ENCODE results near the gene SMLR1.

The SMLR1 gene

DNA sequence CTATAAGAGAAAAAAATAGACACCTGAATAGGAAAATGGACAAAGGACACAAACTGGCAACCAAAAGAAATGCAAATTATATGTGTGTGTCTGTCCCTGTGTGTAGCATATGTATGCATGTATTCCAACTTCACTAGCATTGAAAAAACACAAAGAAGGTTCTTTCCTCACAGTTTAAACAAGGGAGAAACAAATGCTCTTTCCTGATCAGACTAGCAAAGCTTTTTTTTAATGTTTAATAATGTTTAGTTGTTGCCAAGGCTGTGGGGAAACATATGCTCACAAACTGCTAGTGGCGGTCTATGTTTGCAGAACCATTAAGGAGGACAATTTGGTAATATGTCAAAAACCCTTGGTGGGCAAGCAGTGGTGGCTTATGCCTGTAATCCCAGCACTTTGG lies 22.4 kb downstream of the SMLR1 start:
- no peak for DNase-seq (ENCODE audit: low read depth, low spot score)

GRCh38 chr6:130851026-130851425 lies 23.8 kb downstream of the SMLR1 start:
- DNase-seq (ENCODE audit: low read depth, low spot score), result no peak

- DNase-seq (ENCODE audit: low read depth, low spot score), result no peak
These were observed 25.8 kb downstream of the SMLR1 start for GRCh38 chr6:130852844-130853554.

DNA sequence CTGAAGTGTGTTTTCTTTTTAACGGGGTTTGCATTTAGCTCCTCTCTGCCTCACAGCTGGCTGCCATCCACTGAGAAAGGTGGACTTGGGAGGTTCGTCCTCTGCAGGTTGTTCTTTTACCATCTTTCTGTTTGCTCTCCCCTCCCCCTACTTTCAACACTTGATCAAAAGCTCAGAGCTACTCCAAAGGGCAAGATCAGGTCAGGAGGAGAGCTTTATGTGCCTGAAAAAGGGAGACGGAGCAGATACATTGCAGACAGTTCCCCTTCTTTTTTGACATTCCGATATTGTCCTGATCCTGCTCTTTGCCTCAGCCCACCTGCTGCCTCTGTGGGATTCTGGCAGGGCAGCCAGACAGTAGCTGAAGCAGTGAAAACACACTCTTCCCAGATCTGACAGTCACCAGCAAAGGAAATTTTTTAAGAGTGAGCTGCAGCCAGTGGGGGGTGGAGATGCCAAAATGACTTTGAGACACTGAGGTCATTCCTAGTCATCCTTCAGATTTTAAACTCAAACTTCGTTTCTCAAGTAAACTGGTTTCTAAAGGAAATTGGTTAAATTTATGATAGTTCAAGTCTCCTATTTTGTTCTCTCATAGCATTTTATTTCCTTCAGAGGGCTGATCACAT lies 26.5 kb downstream of the SMLR1 start:
- no peak for DNase-seq (ENCODE audit: low read depth, low spot score)

DNA sequence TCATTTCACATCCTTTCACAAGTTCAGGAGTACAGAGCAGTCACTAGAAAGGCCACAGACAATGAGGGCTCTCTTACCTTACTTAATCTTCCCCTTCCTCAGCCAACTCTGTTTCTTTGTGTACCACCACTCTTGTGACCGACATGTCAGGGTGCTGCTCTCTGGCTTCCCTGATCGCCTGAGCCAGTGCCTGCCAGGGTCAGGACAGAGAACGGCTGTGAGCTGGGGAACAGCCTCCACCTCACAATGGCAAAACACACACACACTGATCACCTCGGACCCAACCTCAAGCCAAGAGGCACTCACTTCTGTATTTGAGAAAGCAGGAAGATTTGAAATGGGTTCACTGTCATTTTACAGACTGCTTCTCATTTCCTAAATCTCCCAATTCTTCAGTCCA lies 30.8 kb downstream of the SMLR1 start:
- DNase-seq (ENCODE audit: low read depth, low spot score), result no peak

GRCh38 chr6:130858498-130859160 lies 31.4 kb downstream of the SMLR1 start:
- no peak for DNase-seq (ENCODE audit: low read depth, low spot score)

- DNase-seq (ENCODE audit: low read depth, low spot score), result no peak
These were observed 32.1 kb downstream of the SMLR1 start for GRCh38 chr6:130859161-130859867.

DNA sequence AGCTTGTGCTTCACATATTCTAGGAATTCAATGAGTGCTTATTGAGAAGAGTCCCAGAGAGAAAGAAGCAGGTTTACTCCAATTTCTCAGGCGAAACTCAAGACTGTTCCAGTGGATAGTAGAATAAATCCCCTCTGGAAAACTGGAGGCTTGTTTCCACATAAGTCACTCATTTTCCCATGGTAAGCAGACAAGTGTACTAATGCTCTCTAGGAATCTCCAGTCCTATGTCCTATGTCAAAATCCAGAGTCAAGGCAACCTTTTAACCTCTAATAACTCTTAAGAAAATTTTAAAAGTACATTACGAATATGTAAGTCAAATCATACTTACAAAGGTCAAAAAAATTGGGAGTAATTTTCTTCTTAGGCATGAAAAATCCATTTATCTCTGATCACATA lies 35.2 kb downstream of the SMLR1 start:
- no peak for DNase-seq (ENCODE audit: low read depth, low spot score)

DNA sequence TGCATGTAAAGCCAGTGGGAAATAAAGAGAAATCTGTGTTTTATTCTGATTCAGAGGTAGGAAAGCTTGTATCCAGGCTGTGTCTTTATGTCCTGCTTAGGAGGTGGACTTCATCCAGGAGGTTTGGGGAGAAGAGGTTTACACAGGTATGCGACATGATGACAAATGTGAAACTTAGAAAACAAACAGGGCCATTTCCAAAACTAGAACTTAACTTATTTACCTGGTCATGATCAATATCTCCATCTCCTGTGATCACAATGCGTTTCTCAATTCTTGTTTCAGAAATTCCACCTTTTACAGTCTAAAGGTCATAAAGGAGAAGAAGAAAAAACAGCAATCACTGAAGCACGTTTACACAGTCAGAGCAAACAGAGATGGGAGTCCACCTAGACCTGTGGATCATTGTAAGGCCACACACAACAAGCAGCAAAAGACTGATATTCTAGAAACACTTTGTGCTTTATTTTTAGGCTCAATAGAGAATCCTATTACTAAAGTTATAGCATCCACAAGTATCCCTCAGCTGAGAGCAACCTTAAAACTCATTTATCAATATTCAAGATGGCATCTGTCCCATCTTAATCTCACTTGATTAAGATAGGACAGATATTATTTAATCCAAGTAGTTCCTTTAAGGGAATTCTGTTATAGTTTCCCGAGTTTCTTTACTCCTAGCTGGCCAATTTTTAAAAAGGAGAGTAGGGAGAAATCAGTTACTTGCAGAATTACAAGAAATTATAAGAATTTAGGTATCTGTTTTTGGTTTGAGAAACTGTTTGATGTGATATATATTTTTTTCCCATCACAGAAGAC lies 36.4 kb downstream of the SMLR1 start:
- DNase-seq (ENCODE audit: low read depth, low spot score), result no peak

GRCh38 chr6:130864344-130864743 lies 37.1 kb downstream of the SMLR1 start:
- no peak for DNase-seq (ENCODE audit: low read depth, low spot score)

DNA sequence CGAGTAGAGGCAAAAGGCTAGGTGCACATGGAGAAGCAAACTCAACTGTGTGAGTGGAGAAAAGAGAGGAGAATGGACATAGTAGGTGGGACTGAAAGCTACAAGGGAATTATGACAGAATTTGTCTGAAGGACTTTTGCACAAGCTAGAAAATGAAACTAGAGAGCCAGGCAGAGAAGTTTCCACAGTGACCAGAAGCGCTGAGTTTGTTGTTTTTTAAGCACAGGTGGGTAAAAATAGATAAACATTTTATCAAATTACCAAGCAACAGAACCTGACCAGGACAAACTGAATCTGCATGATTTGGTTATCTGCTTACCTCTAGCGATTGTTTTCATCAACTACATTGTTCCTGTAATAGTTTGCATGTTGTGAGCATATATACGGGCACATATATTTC lies 38.6 kb downstream of the SMLR1 start:
- DNase-seq (ENCODE audit: low read depth, low spot score), result no peak

DNA sequence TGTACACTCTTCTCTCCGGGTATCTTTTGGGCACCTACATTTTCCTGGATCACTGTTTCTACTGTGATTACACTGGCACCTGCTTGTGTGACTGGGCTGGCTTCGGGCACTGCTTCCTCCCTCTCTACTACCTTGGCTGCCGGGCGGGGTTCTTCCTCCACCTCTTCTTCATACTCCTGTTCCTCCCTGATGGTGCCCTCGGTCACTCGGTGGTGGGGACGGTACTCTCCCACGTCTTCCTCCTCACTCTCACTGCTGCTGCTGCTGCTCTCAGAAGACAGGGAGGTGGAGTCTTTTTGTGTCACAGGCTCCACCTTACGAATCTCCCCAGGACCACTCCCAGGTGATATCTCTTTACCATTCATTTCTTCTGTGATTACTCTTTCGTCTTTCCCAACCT lies 42.5 kb downstream of the SMLR1 start:
- no peak for DNase-seq (ENCODE audit: low read depth, low spot score)

DNA sequence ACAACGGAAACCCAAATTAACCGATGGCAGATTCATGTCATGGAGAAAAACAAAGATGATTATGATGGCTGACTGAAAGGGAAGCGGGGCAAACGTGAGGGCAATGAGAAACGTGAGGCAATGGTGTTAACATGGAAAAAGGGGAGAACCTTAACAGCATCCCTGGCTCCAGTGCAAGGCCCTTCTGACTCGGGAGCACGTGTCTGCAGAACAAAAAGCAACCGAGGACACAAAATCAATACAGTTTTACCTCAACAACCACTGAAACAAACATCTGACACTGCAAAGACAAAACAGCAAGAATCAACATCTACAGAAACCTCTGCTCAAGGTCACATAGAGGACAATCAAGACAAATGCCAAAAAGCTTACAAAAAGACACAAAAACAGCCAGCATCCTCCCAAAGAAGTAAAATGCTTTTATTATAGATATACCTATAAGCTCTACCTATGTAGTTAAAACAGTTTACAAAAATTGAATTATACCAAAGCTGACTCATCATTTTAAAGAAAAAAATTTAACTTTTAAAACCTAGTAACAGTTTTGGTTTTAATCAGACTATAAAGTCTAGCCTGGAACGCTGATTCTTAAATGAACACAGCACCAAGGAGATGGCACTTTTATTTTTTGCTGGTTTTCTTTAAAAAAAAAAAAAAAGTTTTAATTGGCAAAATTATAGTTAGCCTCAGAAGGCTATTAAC lies 43.1 kb downstream of the SMLR1 start:
- DNase-seq (ENCODE audit: low read depth, low spot score), result no peak

- DNase-seq (ENCODE audit: low read depth, low spot score), result no peak
These were observed 45.3 kb downstream of the SMLR1 start for GRCh38 chr6:130872250-130873095.

DNA sequence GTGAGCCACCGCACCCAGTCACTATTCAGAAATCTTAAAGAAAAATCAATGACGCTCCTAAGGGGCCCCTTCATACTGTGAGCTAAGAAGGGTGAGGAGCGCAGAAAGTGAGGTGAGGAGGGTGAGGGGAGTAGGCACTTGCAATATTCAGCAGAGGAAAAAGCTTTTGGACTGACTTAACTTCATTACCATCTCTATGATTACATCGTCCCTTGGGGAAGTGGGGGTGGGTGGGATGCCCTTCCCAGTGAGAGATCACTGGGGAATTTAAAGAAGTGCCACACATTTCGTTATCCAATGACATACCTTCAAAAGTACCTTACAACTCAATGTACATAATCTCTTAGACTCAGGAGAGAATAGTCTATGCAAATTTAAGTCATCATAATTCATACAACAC lies 46.5 kb downstream of the SMLR1 start:
- DNase-seq (ENCODE audit: low read depth, low spot score), result no peak

- no peak for DNase-seq (ENCODE audit: low read depth, low spot score)
These were observed 52.6 kb downstream of the SMLR1 start for GRCh38 chr6:130879826-130880225.

GRCh38 chr6:130882370-130882769 lies 55.2 kb downstream of the SMLR1 start:
- no peak for DNase-seq (ENCODE audit: low read depth, low spot score)

DNA sequence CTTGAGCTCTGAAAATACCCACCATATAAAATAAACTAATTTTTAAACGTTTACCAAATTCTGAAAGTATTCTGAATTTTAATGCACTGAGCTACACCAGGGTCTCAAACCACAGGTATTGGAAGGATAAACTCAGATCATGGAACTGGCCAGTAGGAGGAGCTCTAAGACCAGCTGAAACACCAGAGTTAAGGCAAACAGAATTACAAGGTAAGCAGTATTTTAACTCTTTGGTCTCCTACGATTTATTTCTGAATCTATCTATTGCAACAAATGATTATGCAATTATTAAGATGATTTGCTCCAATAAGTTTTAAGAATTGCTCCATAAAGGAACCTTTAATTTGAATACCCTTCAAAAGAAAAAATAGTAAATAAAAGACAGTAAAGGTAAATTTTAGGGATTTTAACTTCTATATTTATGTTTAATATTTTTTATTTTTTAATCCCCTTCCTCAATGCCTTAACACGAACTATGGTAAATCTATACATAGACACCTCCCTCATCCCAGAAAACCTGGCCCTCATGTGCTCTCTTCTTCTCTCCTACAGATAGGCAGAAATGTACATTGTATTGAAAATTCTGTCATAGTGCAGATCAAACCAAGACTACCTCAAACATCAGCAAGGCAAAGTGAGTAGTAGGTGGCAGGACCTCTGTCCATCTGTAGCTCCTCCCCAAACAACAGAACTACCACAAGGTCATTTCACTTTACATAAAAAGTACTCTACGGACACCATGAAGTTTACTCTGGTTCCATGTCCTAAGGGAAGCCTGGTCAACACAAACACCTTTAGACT lies 58.4 kb downstream of the SMLR1 start:
- DNase-seq (ENCODE audit: low read depth, low spot score), result peak; percentile 45
